Activated naive CD8-positive, alpha-beta T cell treated with anti-CD3 and anti-CD28 coated beads, Interleukin-2, amount 50 U/mL, for 16 hours (primary cell): ENCODE measurements around the gene SUGT1.
"Not testable (repeated sequence)": the region's sequence is repeated elsewhere in the genome, so short reads cannot be mapped to it uniquely, and the experiment has no call there.

Source experiments
- DNase-seq: peaks from one replicate; pipeline ENCODE4 v3.0.0-alpha.2; 2020; ENCODE audit warnings: low read depth, low spot score

Gene SUGT1

DNA sequence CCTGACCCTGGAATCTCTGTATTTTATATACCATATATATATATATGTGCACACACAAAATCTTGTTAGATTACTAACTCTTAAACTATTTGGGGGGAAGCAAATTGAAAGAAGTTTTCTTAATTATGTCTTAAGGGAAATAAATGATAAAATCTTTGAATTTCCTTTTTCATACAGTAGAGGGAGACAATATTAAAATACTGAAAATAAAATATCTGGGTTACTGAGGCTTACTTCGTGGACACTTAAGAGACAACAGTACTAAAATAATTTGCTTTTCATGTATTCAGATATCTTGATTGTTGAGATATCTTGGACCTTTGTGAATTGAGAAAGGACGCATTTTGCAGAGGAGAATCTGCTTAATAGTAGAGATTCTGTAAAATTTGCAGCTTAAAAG, 17.0 kb downstream of the SUGT1 start:
- DNase-seq = no peak

DNA sequence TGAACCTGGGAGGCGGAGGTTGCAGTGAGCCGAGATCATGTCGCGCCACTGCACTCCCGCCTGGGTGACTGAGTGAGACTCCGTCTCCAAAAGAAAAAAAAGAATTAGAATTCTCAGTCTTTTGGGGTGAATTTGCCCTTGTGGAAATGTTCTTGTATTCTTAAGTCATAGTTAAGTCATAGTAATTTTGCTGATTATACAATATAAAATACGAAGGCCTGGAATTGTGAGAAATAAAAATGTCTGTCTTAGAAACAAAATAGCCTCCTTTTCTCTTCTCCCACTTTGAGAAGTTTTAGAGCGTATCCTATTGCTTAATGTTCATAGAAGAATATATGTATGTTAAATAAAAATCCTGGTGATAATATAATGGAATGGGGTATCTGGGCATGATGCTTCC, 18.1 kb downstream of the SUGT1 start:
- no peak for DNase-seq

DNA sequence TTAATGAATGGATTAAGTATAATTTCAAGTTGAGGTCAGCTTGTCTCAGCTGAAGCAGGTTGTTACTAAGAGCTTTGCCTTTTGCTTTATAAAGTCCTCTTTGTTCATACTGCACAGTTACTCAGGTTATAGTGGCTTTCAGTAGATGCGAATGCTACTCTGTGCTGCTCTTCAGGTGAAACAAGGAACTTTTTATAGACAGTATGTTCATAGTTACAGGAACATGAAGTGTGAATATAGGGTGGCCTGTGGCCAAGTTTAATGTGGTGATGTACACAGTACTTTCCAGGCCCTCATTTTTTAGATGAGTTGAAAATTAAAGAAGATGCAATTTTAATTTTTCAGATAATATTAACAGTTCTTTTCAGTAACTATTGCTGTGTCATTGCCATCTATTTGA, 20.8 kb downstream of the SUGT1 start:
- DNase-seq = no peak

DNA sequence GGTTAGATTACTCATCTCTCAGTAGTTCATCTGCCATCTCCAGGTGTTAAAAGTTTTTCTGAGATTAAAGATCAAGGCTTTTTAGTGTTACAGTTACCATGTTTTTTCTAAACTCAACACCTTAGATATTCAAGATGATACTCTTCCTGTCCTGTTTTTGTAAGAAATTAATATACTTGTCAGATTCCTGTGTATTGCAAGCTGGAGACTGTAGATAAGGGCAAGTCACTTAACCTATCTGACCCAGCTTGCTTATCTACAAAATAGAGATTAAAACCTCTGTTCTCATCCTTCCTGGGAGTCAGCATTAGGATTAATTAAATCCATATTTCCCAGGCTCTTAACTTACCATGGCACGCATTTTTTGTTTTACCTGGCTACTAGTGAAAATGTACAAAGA, 25.2 kb downstream of the SUGT1 start:
- no peak for DNase-seq

DNA sequence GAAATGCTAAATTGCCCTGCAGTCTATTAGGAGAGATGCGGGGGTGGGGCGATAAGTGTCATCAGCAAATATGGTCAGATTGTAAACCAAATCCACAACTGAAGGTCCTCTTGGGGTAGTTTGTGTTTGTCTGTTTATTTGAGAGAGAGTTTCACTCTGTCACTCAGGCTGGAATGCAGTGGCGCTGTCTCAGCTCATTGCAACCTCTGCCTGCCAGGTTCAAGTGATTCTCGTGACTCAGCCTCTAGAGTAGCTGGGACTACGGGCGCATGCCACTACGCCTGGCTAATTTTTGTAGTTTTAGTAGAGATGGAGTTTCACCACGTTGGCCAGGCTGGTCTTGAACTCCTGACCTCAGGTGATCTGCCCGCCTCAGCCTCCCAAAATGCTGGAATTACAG, 33.2 kb downstream of the SUGT1 start:
- DNase-seq = not testable (repeated sequence)

DNA sequence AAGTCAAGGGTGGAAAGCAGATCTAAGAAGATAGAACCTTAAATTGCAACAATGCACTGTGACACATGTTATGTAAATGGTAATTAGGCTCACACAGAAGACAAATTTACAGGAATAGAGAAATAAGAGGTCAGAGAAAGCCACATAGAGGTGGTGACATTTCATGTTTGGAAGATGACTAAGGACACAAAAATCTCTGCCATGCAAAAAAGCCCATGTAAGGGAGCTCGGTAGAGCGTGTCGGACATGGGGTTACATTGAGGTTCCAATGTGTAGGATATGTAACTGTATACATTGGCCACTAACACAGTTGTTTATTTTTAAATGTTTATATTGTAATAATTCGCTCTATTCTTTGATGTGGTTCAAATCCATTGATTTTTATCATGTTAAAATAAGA, 33.7 kb downstream of the SUGT1 start:
- DNase-seq = no peak

DNA sequence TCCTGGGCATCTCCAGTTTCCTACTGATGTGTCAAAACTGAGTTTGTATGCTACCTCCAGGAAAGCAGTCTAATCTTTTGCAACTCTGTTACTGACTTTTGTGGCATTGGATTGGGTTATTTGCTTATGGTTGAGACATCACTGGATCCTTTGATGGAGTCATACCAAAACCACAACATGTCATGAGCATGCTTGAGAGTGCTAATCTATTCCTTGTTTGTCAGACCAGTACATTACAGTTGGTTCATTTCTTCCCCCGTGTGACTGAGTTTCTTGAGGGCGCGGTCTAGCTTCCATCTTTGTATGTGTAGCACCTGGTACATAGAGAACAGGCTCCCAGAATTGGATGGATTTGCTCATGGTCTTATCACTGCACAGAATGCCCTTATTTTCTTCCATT, 43.2 kb downstream of the SUGT1 start:
- DNase-seq = no peak

DNA sequence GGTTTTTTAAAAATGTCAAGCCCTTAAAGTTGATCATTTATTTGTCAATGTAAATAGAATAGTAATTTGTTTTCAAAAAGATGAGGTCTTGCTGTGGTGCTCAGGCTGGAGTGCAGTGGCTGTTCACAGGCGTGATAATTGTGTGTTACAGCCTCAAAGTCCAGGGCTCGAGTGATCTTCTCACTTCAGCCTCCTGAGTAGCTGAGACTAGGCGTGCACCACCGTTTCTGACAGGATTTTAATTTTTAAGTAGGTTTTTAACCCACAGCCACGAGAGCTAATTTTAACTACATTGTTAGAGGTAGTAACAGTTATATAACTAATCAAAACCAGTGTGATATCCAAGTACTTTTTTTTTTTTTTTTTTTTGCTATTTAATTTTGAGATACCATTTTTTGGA, 43.9 kb downstream of the SUGT1 start:
- DNase-seq = no peak

DNA sequence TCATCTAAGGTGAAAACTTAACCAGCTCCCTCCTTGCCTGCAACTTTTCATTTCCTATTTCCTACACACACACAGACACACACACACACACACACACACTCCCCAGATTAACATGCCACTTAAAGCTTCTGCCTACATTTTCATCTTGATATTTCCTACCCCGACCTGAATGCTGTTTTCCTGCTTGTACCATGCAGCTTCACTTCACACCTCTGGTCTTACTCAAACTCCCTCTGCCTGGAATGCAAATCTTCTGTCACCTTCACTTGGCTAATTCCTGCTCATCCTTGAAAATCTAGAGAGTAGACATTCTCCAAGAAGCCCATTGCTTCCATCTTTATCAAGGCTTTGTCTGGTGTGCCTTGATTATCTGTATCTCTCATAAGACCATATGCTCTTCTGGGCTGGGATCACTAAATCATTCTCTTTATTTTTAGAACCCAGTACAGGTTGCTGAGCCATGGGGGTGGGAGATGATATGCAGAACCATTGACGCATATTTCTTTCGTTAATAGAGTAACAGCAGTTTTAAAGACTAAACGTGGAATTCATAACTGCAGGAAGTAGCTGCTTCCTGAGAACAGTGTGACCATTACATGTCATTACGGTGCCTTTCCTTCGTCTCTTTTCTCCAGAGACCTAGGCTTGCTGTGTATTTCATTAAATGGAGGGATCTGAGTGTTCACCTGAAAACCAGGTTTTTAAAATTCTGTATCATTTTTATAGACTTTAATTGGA, 49.3 kb downstream of the SUGT1 start:
- no peak for DNase-seq

DNA sequence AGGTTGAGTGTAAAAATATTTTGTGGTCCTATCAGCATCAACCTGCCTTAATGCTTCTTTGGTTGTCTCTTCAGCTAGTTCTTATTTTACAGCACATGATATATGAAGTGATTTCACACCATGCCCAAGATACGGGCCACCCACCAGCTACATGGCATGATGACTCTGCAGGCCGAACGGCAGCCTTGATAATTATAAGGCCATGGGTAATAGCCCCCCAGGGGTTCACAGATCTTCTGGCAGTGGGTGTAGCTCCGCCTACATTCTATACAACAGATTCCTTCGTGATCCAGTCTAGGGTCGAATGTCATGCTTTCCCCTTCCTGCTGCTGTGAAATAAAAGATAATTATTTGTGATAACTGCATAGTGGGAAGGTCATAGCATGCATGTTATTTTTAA, 50.8 kb downstream of the SUGT1 start:
- DNase-seq = no peak

DNA sequence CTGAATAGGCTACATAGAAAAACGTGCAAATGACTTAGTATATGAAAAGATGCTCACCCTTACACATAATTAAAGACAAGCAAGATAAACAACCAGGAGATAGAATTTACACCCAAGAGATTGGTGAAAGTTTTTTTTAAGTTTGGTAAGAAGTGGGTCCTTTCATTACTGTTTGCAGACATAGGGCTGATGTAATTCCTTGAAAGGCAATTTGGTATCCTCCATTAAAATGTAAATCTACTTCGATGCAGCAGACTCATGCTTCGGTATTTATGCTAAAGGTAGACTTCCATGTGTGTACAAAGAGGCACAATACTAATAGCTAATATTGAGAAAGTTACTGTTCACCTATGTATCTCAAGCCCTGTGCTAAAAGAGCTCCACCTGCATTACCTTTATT, 53.4 kb downstream of the SUGT1 start:
- no peak for DNase-seq

DNA sequence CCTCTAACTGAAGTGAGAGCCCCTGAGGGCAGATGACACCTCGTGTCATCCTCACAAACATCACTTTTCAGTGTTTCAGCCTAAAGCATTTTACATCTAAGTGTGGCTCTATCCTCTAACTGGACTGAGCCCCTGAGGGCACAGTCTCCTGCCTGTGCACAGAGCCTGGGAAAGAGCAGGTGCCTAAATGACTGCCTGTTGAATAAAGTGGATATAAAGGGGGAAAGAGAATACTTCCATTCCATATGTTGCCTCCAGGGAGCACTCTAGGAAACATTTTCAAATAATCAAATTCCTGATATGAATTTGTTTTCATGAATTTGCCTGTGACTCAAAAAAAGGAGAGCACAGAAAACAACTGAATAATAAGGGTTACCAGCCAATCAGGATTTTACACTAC, 54.7 kb downstream of the SUGT1 start:
- DNase-seq = no peak

DNA sequence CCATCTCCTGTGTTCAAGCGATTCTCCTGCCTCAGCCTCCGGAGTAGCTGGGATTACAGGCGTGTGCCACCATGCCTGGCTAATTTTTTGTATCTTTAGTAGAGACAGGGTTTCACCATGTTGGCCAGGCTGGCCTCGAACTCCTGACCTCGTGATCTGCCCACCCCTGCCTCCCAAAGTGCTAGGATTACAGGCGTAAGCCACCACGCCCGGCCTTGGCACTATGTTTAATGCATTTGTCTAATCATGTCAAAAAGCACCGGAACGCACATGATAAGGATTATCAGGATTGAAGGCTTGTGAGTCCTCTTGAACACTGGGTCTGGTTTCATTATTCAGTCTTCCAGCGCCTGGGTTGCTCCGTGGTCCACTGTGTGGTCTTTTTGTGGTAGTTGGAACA, 55.6 kb downstream of the SUGT1 start:
- not testable (repeated sequence) for DNase-seq

DNA sequence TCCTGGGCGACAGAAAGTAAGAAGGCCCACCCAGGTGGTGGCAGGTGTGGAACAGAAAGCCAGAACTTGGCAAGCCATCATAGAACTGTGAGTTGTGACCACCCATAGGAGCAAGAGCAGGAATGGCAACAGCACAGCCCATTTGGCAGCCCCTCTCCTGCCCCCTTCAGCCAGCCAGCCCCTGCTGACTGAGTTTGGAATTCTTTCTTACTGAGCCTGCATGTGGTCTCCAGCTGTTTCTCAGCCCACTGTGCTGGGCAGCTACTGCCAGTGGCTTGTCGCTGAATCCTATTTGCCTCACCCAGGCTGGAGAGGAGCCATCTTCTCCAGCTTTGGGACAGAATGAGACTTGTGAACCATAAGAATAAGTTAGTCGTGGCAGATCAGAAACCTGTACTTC, 58.6 kb downstream of the SUGT1 start:
- DNase-seq = no peak

DNA sequence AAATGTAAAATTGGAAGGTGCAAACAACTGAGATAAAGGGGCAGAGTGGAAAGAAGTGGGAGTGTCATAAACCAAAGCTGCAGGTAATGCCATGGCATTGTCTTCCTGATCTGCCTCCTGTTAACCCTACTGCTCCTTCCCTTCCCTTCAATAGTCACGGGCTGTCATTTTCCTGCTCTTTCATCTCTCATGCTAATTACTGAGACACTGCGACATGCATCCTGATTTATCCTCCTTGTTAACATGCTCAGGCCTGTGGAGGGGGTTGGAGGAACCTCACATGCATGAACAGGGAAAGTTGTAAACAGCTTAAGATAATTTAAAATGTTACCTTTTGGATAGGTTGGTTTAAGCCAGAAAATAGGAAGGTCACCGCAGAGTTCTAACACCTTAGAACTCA, 59.7 kb downstream of the SUGT1 start:
- no peak for DNase-seq

DNA sequence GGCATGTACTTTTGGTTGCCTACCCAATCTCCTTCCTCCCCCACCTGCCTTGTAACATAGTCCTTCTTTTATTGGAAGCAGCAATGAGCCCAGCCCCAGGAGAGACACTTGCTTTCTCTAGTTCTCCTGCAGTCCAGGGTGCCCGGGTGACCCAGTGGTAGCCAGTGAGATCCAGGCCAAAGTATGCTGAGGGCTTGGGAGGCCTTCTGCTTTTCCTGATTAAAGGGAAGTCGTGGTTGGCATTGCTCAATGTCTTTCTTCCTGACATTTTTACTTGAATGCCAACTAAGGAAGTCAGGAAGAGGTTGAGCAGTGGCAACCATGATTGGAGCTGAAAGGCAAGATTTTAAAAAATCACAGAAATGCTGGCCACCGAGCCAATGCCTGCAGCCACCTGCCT, 61.3 kb downstream of the SUGT1 start:
- DNase-seq = no peak

DNA sequence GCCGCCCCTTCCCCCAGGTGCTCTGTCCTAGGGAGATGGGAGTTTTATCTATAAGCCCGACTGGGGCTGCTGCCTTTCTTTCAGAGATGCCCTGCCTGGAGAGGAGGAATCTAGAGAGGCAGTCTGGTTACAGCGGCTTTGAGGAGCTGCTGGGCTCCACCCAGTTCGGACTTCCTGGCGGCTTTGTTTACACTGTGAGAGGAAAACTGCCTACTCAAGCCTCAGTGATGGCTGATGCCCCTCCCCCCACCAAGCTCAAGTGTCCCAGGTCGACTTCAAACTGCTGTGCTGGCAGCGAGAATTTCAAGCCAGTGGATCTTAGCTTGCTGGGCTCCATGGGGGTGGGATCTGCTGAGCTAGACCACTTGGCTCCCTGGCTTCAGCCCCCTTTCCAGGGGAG, 68.3 kb downstream of the SUGT1 start:
- not testable (repeated sequence) for DNase-seq

DNA sequence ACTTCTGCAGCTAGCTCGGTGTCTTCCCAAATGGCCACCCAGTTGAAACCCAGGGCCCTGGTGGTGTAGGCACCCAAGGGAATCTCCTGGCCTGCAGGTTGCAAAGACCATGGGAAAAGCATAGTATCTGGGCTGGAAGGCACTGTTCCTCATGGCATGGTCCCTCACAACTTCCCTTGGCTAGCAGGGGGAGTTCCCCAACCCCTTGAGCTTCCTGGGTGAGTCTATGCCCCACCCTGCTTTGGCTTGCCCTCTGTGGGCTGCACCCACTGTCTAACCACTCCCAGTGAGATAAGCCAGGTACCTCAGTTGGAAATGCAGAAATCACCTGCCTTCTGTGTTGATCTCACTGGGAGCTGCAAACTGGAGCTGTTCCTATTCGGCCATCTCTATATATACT, 68.7 kb downstream of the SUGT1 start:
- DNase-seq = not testable (repeated sequence)

DNA sequence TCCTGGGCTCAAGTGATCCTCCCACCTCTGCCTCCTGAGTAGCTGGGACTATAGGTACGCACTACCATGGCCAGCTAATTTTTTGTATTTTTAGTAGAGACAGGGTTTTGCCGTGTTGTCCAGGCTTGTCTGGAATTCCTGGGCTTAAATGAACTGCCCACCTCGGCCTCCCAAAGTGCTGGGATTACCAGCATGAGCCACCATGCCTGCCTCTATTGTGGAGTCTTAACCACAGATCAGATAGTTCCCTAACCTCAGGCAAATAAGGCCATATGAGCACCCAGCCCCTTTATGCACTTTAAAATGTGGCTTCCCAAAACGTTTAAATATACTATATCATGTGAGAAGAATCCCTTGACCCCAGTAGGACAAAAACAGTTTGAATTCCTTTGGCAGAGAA, 70.5 kb downstream of the SUGT1 start:
- no peak for DNase-seq

DNA sequence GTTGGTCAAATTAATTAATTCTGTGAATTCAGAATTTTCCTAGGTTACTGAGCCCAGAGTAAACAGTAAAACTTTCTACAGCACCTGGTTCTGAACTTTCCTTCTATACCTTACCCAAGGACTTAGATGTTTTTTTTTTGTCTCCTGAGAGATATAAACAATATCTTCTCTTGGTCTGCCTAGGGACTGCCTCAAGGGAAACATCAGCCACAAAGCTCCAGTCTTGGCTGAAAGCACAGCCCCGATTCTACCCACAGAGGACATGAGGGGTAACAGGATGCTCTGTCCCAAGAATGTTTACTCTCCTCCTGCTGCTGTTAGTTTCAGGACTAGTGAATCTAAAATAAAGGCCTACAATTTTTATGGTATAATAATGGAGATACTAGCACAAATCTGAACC, 72.7 kb downstream of the SUGT1 start:
- no peak for DNase-seq

DNA sequence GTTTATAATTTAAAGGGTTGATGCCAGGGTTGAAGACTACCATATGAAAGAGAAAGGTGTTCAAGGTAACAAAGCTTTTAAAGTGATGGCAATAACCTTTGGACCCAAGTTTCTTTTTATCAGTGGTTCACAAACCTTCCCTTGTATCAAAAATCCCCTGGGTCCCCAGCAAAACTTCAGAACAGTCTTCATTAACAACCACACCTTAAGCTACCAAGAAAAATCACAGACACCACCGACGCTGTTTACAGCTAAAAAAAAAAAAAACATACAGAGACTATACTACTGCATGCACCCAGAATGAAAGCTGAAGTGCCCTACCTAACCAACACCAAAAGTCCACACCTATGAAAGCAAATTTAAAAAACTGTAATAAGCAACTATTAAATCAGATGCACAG, 73.6 kb downstream of the SUGT1 start:
- no peak for DNase-seq

DNA sequence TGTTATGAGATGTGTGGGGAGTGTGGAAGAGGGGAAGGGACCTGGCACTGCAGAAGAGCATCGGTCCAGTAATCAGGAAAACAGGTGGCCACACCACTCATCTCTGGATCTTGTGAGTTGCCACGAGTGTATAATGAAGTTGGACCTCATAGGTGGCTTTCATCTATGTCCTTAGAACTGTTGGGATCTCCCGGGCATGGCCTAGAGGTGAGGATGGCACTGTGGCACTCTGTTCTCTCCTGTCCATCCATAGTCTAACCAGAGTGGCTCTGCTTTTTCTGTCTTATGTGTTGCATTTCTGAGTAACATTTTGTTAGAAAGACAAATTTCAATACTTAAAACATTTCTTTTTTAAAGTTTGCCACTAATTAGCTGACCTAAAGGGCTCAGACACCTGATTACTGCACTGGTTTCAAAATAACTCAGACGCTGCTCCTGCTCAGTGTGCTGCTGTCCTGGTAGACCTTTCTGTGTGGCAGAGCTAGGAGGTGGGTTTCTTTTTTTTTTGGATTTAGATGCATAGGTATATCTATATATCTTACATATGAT, 81.5 kb downstream of the SUGT1 start:
- DNase-seq = no peak

DNA sequence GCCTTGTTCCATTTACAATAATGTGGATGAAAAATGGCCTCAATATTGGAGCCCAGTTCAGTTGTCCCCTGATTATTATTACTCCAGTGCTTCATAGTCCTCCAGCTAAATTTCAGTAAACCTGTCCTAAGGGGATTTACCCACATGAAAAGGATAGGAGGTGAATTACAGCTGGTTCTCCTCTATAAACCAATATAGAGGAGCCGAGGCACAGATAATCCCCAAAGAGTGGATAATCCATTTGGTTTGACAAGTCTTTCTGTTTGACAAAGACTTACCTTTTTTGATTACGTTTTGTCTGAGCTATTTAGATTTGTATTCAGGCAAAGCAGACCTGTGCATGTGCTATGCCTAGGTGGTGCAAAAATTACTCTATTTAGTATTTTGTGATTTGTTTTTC, 84.3 kb downstream of the SUGT1 start:
- DNase-seq = no peak

DNA sequence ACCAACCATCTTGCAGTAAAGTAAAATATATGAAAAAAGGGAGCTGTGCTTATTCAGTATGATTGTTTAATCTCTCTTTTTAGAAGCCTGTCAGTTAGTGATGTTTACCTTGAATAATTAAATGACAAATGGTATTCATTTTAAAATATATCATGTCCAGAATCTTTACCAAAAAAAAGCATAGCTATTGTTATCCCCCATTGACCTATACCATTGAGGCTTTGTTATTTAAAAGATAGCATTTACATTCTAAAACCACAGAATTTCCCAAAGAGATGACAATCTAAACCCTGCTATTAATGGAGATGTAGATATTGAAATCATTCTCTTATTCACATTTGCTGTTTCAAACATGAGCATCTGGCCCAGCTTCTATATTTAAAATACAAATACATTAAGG, 84.8 kb downstream of the SUGT1 start:
- no peak for DNase-seq
